ENCODE data around the gene ATP2A1.
"Not testable (repeated sequence)": the region's sequence is repeated elsewhere in the genome, so short reads cannot be mapped to it uniquely, and the experiment has no call there.

Gene ATP2A1

GRCh38 chr16:28863929-28864793, 14.1 kb upstream of the ATP2A1 start:
- no peak for DNase-seq

- DNase-seq = no peak
Observed at GRCh38 chr16:28865001-28865688, 13.1 kb upstream of the ATP2A1 start.

- no peak for DNase-seq
Observed at GRCh38 chr16:28865722-28866453, 12.4 kb upstream of the ATP2A1 start.

GRCh38 chr16:28866454-28866804, 11.9 kb upstream of the ATP2A1 start:
- no peak for DNase-seq

- DNase-seq = no peak
Observed at GRCh38 chr16:28867241-28867640, 11.0 kb upstream of the ATP2A1 start.

GRCh38 chr16:28867646-28868045, 10.6 kb upstream of the ATP2A1 start:
- DNase-seq = not testable (repeated sequence)

GRCh38 chr16:28869201-28869600, 9.1 kb upstream of the ATP2A1 start:
- no peak for DNase-seq

- DNase-seq = no peak
Observed at GRCh38 chr16:28872952-28873351, 5.3 kb upstream of the ATP2A1 start.

GRCh38 chr16:28873543-28874201, 4.6 kb upstream of the ATP2A1 start:
- peak; percentile 55 for DNase-seq

- DNase-seq = no peak
Observed at GRCh38 chr16:28874406-28874805, 3.9 kb upstream of the ATP2A1 start.

GRCh38 chr16:28875134-28876018, 2.9 kb upstream of the ATP2A1 start:
- no peak for DNase-seq

- DNase-seq = no peak
Observed at GRCh38 chr16:28876019-28876659, 2.1 kb upstream of the ATP2A1 start.

- DNase-seq = no peak
Observed at GRCh38 chr16:28876973-28877654, 1.2 kb upstream of the ATP2A1 start.

- DNase-seq = no peak
Observed at GRCh38 chr16:28877655-28878000, 660 bp upstream of the ATP2A1 start.

GRCh38 chr16:28879261-28879840, 1.1 kb downstream of the ATP2A1 start:
- no peak for DNase-seq

GRCh38 chr16:28879841-28880588, 1.7 kb downstream of the ATP2A1 start:
- DNase-seq = peak; percentile 88

GRCh38 chr16:28880589-28880915, 2.3 kb downstream of the ATP2A1 start:
- no peak for DNase-seq

GRCh38 chr16:28880955-28881354, 2.7 kb downstream of the ATP2A1 start:
- DNase-seq = no peak

- DNase-seq = not testable (repeated sequence)
Observed at GRCh38 chr16:28881565-28881964, 3.3 kb downstream of the ATP2A1 start.
